Hematopoietic multipotent progenitor cell treated with erythropoietin and hydrocortisone succinate and interleukin-3 and kit ligand, for 8 days (in vitro differentiated cells): Measurements from ENCODE around the gene SFT2D2.

Experiments used
- DNase-seq: peaks from one replicate; pipeline ENCODE4 v3.0.0-alpha.2; 2015

Gene SFT2D2

DNA sequence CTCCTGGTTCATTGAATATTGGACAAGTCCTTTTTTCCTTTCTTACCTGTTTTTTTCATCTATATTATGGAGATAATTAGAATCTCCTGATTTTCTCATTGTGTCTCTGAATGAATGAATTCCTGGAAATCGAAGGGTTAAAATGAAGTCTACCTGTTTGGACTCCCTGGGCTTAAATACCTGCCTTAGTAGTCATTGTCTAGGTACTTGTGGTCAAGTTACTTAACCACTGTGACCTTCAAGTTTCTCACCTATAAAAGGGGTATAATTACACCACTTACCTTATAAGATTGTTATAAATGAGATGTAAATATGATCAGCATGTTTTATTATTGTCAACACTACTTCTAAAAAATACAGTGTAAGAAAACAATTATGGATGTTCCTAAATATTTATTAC is 45.8 kb downstream of the SFT2D2 start:
- DNase-seq = no peak

DNA sequence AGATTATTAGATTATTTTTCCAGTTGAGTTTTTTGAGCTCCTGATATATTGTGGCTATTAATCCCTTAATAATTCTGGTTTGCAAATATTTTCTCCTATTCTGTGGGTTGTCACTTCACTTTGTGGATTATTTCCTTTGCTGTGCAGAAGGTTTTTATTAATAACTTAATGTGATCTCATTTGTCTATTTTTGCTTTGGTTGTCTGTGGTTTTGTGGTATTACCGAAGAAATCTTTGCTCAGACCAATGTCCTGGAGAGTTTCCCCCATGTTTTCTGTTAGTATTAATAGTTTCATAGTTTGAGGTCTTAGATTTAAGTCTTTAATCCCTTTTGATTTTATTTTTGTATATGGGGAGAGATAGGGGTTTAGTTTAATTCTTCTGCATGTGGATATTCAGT is 47.8 kb downstream of the SFT2D2 start:
- DNase-seq = no peak

DNA sequence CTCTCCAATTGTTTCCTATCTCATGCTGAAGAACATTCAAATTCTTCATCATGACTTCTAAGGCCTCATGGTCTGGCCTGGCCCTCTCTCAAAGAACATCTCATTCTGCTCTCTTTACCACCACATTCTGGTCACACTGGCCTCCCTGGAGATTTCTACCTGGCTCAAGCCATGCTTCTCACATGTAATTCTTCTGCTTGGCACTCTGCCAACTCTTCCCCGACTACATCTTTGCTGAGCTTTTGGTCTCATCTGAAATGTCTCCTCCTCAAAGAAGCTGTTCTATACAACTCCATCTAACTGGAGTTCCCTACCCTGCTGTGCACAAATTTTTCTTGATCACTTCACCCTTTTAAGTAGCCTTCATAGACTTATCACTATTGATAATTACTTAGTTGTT is 53.4 kb downstream of the SFT2D2 start:
- DNase-seq = no peak

DNA sequence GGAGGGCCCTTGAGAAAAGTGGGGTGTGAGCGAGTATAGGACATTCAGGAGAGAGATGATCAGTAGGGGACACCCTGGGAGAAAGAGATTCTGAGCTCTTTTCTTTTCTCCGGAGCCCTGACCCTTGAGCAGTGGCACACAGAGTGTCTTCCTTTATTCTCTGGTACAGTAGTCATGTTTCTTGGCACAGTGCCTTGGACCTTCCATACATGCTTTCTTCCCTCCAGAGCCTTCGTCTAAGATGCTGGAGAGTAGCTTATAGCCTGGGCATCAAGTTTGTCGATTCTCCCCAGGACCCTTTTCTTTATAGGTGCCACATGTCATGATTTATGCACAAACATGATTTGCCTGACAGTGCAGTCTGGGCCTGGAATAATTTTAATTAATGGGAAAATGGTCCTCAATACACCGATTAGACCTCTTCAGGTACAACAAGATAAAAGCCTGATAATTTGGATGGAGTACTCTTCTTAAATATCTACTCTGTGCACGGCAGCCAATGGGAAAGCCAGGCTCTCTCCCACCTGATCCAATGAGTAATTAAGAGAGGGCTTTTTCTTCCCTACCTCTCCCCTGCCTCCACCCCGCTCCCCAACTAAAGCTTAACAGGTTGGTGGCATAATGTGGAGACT is 54.6 kb downstream of the SFT2D2 start, which contains the start of gene TBX19:
TBX19 (plus strand) TSS at position 582 of the 632 bp plus-strand sequence. CDS start 214 bp downstream, outside the sequence.
- DNase-seq = peak; percentile 35

DNA sequence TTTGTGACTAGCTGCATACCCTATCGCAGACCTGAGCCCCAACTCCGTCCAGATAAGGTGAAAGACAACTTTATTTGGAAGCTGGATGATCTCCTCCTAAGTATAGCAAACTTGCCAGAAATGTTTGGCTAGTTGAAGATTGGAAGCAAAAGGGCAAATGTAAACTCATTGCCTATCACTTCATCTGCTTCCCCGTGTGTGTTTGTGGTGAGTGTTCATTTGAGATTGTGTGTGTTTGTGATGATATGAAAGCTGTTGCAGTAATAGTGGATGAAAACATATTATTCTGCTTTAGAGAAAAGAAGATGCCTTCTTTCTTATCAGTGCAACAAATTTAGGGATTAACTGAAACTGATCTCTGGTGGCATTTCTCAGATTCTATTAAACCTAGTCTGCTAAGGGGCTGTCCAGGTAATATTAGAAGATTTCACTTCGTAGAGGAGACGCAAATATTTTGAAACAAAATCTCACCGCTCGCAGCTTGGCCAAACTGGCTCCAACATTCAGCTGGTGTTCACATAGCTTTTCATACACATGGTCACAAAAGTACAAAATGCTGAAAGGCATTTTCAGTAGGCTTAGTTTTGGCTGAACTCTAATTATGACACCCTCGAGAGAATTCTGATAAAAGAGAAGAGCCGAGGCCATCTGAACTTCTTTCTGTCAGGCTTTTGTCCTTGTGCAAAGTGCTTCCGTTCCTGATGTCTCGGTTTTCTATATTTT is 56.0 kb downstream of the SFT2D2 start:
- peak; percentile 90 for DNase-seq

DNA sequence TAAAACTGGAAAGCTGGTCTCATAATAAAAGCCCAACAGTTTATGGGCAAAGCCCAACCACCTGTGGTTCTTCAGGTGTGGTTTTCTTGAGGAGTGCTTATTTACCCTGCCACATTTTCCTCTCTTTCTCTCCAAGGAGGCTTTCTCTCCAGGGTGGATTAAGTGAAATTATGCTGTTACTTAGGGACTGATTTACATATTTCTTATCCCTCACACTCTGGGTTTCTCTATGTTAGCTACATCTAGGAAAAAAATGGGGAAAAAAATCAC is 59.7 kb downstream of the SFT2D2 start:
- DNase-seq = no peak

DNA sequence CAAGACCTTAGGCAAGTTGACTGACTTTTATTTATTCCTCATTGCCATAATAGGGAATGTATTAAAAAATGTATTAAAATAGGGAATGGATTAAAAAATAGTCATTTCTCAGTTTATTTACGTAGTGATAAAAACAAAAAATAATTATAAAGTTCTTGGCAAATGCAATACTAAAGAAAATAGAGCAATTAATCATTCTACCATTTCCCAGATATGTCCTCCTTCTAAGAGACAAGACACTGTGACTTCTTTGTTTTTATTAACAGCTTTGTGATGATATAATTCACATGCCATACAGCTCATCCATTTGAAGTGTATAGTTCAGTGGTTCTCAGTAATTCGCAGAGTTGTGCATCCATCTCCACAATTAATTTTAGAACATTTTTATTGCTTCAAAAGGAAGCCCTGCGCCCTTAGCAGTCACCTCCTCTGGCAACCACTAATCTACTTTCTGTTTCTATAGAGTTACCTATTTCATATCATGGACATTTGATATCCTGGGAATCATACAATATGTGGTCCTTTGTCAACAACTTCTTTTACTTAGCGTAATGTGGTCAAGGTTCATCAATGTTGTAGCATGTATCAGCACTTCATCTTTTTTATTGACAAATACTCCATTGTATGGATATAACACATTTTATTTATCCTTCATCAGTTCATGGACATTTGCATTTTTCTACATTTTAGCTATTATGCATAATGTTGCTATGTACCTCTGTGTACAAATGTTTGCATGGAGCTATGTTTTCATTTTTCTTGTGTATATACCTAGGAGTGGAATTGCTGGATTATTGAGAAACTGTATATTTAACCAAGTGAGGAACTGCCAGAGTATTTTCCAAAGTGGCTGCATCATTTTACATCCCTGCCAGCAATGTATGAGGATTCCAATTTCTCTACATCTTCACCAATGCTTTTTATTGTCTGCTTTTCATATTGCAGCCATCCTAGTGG is 60.4 kb downstream of the SFT2D2 start:
- DNase-seq = no peak

DNA sequence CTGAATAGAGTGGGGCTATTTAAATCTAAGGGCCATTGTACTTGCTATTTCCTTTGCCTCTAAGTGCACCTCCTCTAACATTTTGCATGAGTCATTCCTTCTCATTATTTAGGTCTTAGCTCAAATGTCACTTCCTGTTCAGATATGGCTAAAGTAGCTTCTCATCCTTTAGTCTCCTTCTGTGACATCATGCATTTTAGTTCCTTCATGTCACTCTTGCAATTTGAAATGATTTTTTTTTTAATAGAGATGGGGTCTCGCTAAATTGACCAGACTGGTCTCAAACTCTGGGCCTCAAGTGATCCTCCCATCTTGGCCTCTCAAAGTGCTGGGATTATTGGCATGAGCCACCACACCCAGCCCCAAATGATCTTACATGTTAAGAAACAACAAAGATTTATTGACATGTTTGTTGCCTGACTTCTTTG is 61.4 kb downstream of the SFT2D2 start:
- DNase-seq = peak; percentile 41

DNA sequence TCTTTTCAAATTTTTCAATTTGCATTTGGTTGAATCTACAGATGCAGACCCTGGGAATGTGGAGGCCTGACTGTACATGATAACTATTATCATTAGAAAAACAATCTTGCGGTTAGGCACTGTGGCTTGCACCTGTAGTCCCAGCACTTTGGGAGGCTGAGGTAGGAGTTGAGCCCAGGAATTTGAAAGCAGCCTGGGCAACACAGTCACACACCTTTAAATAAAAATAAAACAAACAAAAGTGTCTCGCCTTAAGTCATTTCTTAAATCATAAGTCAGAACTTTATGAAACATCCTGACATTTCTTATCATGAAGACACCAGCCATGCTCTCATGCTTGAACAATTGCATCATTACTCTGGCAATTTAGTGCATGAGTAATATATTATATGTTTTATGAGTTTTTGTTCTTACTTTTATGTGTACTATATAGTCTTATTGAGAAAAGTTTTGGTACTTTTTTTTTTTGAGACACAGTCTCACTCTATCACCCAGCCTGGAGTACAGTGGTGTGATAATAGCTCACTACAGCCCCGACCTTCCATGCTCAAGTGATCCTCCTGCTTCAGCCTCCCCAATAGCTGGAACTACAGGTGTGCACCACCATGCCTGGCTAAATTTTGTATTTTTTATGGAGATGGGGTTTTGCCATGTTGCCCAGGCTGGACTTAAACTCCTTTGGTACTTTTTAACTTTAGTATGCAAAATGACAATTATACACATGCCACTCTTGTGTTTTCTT is 62.7 kb downstream of the SFT2D2 start:
- peak; percentile 53 for DNase-seq

DNA sequence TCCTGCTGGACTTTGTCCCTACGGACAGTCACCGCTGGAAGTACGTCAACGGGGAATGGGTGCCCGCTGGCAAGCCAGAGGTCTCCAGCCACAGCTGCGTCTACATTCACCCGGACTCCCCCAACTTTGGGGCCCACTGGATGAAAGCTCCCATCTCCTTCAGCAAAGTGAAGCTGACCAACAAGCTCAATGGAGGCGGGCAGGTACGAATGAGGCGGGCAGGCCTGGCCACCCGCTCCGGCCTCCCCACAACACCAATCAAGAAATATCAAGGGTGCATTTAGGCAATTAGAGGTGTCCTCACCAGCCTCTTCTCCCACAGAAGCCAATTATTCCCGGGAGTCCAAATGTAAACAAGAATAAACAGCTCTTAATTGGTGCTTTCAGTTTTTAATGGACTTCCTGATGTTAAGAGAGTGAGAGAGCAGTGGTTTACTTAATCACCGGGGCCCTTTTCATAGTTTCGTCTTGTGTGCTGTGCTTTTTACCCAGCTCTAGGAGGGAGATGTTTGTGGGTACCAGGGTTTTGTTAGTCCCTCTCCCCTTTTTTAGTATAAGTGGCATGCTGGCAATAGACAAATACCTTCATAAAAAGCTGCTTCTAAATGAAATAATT is 65.5 kb downstream of the SFT2D2 start:
- no peak for DNase-seq

DNA sequence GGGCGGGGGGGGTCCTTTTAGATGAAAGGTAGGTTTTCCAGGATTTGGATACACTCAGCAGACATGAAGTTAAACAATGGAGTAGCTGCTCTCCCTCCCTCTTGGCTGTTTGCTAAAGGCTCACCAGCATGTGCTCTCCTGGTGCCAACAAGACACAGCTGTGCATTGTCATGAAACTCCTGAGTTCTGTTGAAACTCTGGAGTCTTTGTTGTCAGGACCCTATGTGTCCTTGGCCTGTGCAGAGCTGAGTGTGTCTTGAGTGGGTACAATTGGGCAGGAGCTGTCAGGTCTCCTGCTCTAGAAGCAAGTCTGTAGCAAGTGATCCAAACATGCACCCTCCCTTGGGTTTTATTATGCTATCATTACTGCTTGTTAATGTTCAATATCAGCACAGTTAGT is 67.6 kb downstream of the SFT2D2 start:
- no peak for DNase-seq

DNA sequence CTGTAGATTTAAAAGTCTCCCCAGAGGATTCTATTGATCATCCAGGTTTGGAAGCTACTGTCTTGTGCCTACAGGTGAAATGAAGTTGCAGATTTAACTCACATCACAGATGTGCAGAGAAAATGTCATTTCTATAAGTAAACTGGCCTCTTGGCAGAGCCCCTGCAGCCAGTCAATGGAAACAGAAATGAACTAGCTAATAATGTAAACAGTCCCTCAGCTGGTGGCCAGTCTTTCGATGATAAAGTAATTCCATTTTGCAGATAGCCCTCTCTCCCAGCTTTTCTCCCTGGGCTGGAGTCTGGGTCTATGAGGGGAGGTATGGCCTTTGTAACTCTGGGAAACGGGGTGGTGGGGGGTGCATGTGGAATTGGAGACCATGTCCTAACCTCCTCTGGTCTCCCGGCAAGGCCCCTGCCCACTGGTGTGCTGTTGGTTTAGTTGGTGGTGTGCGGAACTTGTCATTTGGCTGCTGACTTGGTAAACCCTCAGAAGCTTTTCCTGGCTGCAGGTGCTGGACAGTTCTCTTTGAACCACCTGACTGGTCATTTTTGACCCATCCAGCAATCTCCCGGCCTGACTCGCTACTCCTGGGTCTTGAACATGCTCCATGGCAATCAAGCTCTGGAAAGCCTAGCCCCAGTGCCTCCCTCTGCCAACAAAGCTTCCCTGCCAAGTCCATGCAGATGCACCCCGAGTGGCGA is 69.8 kb downstream of the SFT2D2 start:
- no peak for DNase-seq

DNA sequence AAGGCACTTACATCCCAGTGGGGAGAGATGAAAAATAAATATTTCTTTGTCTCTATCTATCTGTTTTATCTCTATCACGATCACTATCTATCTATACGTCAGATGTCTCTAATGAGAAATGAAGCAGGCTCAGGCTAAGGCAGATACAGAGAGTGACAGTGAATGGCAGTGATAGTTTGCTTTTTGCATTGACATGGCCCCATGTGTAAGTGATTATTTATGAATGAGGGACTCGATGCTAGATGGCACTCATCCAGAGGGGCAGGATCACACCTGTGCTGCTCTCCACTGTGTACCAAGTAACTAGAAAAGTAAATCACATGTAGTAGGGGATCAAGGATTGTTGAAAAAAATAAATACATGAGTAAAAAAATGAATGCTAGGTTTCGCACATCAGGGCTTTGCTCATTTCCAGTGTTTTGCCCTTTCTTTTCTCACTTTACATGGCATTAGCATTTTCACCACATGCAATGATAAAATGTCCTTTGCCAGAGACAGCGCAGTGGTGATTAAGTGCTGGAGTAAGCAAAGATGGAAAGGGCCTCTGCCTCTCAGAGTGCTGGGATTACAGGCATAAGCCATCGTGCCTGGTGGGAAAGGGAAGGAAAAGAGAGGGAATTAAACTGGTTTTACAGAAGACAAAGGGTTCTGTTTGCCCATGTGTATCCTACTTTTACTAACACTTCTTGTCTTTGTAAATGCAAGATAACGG is 71.4 kb downstream of the SFT2D2 start:
- DNase-seq = no peak

DNA sequence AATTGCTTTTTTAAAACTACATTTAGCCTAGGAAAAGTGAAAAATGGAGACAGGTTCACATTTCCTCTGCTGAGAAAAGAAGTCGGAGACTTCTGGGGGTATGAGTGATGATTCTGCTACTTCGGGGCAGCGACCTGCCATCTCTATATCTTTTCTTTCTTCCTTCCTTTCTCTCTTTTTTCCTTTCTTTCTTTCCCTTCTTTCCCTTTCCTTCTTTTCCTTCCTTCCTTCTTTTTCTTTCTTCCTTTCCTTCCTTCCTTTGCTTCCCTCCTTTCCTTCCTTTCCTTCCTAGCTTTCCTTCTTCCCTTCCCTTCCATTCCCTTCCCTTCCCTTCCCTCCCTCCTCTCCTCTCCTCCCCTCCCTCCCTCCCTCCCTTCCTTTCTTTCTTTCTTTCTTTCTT is 72.6 kb downstream of the SFT2D2 start:
- DNase-seq = no peak

DNA sequence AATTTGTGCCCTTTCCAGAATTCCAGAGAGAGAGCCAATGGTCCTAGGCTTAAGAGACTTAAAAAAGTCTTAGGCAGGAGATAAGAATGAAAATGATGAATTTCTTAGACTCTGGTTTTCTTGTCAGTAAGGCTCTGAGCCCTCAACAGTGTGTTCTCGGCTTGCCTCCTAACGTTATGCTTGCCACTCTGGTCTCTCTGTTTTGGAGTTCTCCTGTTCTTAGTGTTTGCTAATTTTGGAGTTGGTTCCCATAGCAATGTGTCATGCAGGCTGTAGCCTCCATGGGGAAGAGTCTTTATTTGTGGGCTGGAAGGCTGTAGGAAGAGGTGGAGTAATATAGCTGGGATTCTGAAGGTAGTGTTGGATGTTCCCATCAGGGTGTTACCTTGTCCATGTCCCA is 74.8 kb downstream of the SFT2D2 start:
- DNase-seq = no peak

DNA sequence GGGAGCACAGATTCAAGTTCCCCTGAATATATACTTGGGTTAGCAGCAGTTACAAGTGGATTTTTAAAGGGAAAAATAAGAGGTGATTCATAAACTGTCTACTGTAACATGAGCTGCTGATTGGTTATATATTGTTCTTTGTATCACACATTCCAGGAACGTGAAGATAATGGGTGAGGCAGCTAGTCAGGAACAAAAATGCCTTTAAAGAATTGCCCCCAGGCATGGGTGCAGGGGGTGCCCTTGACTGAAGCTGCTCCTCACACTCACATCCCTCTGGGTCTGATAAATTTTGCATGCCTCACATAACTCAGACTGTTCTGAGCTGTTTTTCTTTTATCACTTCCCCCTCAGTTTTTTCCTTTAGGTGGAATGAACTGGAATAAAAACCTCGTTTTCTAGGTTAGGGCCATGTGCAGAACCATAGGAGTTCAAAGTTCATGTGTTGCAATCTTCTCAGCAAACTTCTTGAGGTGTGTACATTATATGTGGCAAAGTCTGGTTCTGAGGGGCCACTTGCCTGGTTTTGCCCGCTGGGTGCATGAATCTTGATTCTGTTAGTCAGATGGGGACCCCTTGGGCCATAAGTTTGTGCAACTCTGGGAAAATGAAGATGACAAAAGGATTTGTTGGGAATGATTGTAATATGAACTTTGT is 76.0 kb downstream of the SFT2D2 start:
- no peak for DNase-seq
